HG02623 (cell line): ENCODE data around the gene IFT122.
"Not testable (repeated sequence)": the region's sequence is repeated elsewhere in the genome, so short reads cannot be mapped to it uniquely, and the experiment has no call there.

Experiments
- ATAC-seq: cut with Tn5 transposase; IDR thresholded peaks from one replicate; pipeline ENCODE4 v1.9.1; 2021; ENCODE audit warnings: moderate library complexity; ENCODE audit not compliant: unreplicated experiment

The IFT122 gene

GRCh38 chr3:129492691-129493090, 52.7 kb downstream of the IFT122 start:
- no peak for ATAC-seq

DNA sequence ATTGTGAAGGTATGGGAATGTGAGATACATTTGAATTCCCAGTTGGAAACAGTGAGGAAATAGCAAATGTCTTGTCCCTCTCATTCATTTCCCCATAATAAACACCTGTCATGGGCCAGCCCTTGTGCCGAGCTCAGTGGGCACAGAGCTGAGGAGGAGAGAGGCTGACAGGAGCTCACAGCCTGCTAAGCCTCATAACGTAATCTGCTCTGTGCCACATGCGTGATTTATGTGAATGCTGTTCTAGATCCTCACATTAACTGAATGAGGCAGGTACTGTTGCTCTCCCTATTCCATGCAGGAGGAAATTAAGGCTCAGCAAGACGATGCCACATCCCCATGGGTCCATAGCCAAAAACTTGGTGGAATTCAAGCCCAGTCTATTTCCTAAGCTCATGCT, 53.2 kb downstream of the IFT122 start:
- no peak for ATAC-seq

DNA sequence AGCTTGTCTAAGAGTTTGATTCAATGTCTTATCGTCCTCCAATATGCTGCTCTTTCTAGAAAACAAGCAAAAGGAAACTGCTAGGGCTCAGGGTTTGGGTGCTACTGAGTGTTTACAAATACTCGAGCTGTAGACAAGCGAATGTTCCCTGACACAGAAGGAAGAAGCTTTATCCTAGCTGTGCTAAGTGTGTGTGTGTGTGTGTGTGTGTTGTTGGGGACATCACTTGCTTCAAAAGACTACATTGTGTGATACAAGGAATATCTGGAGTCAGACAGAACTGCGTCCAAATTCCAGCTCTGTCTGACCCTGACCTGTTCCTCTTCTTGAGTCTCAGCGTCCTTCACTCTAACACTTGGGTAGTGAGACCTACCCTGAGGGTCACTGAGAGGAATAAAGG, 54.5 kb downstream of the IFT122 start:
- ATAC-seq = not testable (repeated sequence)

GRCh38 chr3:129495006-129495639, 55.1 kb downstream of the IFT122 start:
- ATAC-seq = not testable (repeated sequence)

GRCh38 chr3:129497876-129498275, 57.9 kb downstream of the IFT122 start:
- not testable (repeated sequence) for ATAC-seq

- not testable (repeated sequence) for ATAC-seq
These were observed 58.8 kb downstream of the IFT122 start for GRCh38 chr3:129498603-129499488.

DNA sequence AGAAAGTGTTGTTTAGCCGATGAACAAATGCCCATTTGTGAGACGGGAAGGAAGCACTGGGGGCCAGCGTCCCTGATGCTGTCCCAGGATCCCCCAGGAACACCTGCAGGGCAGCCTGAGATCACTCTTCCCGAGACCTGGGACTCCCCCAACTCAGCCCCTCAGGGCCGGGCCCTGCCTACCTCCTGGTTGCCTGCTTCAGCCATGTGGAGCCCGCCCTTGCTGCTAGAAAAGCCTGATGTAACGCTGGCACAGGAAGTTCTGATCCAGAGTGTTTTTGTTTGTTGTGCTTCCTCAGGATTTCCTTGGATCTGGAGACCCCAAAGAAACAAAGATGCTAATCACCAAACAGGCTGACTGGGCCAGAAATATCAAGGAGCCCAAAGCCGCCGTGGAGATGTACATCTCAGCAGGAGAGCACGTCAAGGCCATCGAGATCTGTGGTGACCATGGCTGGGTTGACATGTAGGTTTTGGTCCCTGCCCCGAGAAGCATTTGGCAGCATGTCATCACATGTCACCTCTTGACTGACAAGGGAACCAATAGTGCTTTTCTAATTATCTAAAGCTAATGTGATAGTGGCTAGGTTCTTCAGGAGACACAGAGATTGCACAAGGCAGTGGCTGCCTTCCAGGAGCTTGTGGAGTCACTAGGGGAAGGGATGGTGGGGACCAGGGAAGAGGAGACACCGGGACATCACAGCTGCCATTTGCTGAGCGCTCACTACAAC, 59.7 kb downstream of the IFT122 start:
- not testable (repeated sequence) for ATAC-seq

- ATAC-seq = no peak
These were observed 60.3 kb downstream of the IFT122 start for GRCh38 chr3:129500334-129500658.

DNA sequence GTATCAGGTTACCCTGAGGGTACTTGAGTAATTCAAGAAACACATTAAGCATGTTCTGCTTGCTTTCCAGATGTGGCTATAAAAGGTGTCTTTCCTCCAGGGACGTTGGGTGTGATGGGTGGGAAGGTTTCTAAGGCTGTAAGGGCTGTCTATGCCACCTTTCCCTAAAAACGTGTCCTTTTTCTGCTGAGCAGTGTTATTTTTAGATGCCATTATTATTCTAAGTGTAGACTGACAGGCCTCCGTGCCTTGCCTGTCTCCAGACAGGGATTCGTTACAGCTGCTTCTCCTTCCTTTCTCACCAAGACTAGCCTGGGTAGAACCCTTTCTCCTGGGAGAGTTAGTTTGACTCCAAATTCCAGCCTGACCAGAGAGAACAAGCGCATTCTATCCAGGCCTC, 61.6 kb downstream of the IFT122 start:
- ATAC-seq = no peak

- no peak for ATAC-seq
These were observed 62.8 kb downstream of the IFT122 start for GRCh38 chr3:129502641-129503408.

- no peak for ATAC-seq
These were observed 63.7 kb downstream of the IFT122 start for GRCh38 chr3:129503471-129504291.

DNA sequence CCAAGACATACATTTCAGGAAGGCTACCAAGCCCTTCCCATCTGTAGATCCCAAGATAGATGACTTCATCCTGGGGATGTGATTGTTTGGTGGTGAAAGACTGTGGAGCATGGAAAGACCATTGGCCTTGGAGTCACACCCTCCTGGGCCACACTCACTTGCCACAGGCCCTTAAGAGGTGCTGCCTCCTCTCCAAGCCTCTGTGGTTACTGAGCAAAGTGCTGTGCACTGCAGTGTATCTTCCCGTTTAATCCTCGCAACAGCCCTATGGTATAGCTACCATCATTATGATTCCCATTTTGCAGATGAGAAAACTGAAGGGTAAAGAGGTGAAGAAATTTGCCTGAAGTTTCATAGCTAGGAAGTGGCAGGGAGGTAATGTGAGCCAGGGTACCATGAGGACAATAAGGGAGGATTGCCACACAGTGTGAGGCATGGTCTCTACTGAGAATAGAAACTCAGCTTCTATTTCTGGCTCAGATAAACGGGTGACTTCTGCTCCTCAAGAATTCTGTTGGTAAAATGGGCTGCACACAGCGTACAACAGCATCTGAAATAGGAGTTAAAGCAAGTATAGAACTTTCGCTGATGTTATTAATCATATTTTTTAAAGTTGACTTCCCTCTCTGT, 64.6 kb downstream of the IFT122 start:
- no peak for ATAC-seq

DNA sequence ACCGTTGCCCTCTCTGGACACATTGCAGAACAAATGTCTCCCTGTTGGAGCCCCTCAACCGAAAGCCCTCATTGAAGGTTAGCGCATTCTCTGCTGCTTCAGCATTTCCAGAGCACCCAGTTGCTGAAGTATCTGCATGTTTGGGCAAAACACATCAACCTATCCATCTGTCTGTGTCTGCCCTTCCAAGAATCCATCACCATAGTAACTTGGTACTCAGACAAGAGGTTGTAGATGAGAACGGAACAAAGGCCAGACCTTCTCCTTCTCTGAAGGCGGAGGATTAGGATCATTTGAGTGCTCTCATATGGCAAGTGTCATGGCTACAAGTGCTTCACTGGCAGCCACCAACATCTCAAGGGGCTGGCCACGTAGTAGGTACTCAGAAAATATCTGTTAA, 65.3 kb downstream of the IFT122 start:
- no peak for ATAC-seq

DNA sequence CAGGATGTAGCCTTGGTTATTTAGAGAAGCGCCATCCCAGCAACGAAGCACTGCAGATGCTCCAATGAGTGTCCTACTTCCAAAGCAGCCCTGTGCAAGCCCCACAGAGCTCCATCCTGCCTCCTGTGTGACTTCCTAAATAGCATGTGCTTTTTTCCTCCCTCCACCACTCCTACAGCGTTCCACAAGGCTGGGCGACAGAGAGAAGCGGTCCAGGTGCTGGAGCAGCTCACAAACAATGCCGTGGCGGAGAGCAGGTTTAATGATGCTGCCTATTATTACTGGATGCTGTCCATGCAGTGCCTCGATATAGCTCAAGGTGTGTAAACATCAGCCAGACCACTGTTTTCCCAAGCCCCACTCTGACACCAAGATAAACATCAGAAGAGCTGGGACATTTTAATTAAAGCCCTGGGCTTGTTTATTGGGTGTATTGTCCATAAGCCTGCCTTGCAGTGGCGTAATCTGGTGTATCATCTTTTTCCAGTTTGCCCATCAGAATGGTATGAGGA, 66.3 kb downstream of the IFT122 start:
- ATAC-seq = no peak

- ATAC-seq = no peak
These were observed 67.3 kb downstream of the IFT122 start for GRCh38 chr3:129507181-129507831.

DNA sequence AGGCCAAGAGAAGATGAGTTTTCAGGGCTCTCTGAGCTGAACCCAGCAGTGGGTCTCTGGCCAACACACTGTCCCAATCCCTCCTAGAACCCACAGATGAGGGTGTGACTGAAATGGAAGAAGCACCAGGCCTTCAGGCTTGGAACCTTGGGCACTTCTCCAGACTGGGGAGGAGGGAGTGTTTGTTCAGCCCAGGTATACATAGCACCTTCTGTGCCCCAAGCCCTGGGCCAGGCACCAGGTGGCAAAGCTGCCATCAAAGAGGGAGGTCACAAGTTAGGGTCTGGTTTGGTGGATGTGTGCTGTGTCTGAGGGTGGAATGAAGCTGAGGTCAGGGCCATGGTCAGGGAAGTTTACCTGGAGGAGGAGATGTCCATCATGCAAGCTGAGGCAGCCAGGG, 72.6 kb downstream of the IFT122 start:
- ATAC-seq = no peak

DNA sequence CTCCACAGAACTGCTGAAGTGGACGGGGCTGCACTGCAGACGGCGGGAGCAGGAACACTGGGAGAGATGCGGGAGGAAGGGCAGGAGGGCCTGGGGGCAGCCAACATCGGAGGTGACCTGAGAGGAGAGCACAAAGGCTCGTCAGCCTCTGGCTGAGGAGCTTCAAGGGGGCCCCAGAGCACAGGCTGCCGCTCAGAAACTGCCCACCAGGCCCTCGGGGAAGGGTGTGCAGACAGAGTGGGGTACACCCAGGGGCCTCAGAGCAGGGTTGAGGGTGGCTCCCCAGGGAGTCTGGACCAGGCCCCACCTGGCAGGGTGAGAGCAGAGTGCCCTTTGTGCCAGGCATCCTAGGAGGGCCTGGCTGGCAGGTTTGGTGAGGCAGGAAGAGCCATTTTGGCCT, 73.7 kb downstream of the IFT122 start:
- ATAC-seq = no peak

DNA sequence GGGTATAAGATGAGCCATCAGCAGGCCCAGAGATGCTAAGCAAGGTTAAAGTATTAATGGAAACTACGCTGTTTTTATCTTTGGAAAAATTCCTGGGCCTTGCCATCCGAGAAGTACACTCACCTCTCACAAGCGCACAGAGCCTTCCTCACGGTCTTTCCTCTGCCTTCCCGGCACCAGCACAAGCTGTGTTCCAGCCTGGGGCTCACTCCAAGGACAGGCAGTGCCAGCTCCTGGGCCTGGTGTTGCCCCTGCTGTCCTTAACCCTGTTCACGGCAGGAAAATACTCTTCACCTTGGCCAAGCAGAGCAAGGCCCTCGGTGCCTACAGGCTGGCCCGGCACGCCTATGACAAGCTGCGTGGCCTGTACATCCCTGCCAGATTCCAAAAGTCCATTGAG, 74.1 kb downstream of the IFT122 start:
- ATAC-seq = no peak

DNA sequence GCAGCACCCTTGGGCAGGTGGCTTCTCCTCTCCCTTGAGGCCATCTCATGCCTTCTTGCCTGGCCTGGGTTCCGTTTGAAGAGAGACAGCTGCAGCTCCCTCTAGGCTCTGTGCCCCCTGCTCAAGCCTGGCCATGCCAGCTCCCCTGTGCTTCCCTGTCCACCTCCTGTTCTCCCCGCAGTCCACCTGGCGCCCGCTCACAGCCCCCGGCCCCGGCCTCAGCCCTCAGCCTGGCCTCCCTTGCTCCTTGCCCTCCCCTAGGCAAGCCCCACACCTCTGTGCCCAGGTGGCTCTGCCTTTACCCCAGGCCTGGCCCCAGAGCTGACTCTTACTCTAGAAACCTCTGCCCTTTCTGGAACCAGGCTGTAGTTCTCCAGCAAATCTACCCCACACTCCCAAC, 74.5 kb downstream of the IFT122 start:
- no peak for ATAC-seq
